ENCODE results near the gene FOXC1.

DNA sequence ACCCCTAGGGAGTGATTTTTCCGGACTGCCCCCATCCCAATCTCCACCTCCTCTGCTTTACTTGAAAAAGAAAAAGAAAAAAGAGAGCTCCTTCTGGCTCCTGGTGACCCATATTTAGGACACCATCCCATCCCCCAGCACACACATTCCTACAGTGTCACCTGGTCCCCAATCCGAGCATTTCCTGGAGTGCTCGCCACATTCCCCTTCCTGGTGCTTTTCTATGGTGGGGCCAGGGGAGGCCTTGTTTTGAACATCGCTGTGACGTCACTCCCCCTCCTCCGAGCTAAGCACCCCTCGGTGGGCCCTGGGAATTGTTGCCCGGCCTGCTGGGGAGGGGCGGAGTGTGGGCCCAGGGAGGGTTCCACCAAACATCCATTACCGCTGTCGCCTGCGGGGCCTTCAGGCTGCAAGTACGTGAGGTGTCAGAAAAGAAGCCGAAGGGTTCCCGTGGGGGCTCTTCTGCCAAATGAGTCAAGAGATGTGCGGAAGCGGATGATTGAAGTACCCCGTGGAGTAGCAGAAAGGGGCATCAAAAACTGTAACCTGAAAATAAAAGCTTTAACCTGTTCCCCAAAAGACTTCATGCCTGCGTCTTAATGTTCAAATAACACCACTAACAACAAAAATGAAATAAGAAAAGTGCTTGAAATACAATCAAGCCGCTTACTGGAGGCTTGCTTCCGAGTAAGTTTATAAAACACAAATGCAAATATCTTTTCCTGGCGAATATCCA lies 2.8 kb upstream of the FOXC1 start:
- no peak for TF ChIP-seq POLR2A (IDR thresholded peaks at IDR 0.05; ENCODE audit: low read depth, low read length)
- TF ChIP-seq TAF1 (IDR thresholded peaks at IDR 0.05; ENCODE audit: low read depth, low read length), result no peak

All from GM12891 (cell line).